Fibroblast of skin of right biceps (primary cell): ENCODE measurements around the gene SP110.
A peak's percentile ranks its signal among the peaks of the same experiment; 100 is the strongest.

Experiments used
- DNase-seq: peaks from one replicate; pipeline ENCODE4 v3.0.0-alpha.2; 2013

SP110 gene

GRCh38 chr2:230222829-230223228, 3.0 kb upstream of the SP110 start:
- DNase-seq, result peak; percentile 7

GRCh38 chr2:230221493-230221892, 1.7 kb upstream of the SP110 start:
- DNase-seq, result no peak

- no peak for DNase-seq
Observed at GRCh38 chr2:230220347-230220969, 674 bp upstream of the SP110 start.

GRCh38 chr2:230218421-230218820, 1.4 kb downstream of the SP110 start:
- DNase-seq, result no peak

GRCh38 chr2:230217424-230217823, 2.4 kb downstream of the SP110 start:
- no peak for DNase-seq

- DNase-seq, result peak; percentile 3
Observed at GRCh38 chr2:230216489-230216888, 3.3 kb downstream of the SP110 start.

GRCh38 chr2:230209422-230210051, 10.2 kb downstream of the SP110 start:
- DNase-seq, result no peak

- DNase-seq, result no peak
Observed at GRCh38 chr2:230208576-230208975, 11.2 kb downstream of the SP110 start.

- no peak for DNase-seq
Observed at GRCh38 chr2:230205721-230206120, 14.1 kb downstream of the SP110 start.

GRCh38 chr2:230205034-230205433, 14.8 kb downstream of the SP110 start:
- DNase-seq, result no peak

GRCh38 chr2:230203110-230203676, 16.6 kb downstream of the SP110 start:
- DNase-seq, result no peak

- DNase-seq, result no peak
Observed at GRCh38 chr2:230202430-230203109, 17.2 kb downstream of the SP110 start.

- DNase-seq, result peak; percentile 2
Observed at GRCh38 chr2:230184727-230185578, 34.8 kb downstream of the SP110 start.

GRCh38 chr2:230181195-230181594, 38.6 kb downstream of the SP110 start:
- DNase-seq, result no peak

- DNase-seq, result no peak
Observed at GRCh38 chr2:230179907-230180306, 39.9 kb downstream of the SP110 start.

- DNase-seq, result no peak
Observed at GRCh38 chr2:230178546-230179485, 41.0 kb downstream of the SP110 start.

GRCh38 chr2:230176996-230177395, 42.8 kb downstream of the SP110 start:
- no peak for DNase-seq

GRCh38 chr2:230174466-230174865, 45.3 kb downstream of the SP110 start:
- no peak for DNase-seq

- no peak for DNase-seq
Observed at GRCh38 chr2:230172852-230173251, 46.9 kb downstream of the SP110 start.

GRCh38 chr2:230172156-230172555, 47.6 kb downstream of the SP110 start:
- no peak for DNase-seq

GRCh38 chr2:230170532-230170931, 49.3 kb downstream of the SP110 start:
- DNase-seq, result no peak
